Esophagus muscularis mucosa (tissue), 4 donors: Measurements from ENCODE around the gene TMEM43.

ENCODE experiments used
- CTCF ChIP-seq, 3 experiments: fragments of 200-600 bp in 2 of 3; fragments of 450-650 bp in 1 of 3; sonication (generic) in 2 of 3; IDR thresholded peaks; one replicate each; pipeline ENCODE4 v1.5.1; 2017 to 2019; ENCODE audit warnings: antibody characterized with exemption in 3 of 3, mild to moderate bottlenecking in 2 of 3, moderate library complexity in 1 of 3
- EP300 ChIP-seq: sonication (generic); formaldehyde crosslinking; IDR thresholded peaks from one replicate; pipeline ENCODE4 v1.6.1; 2017; ENCODE audit warnings: antibody characterized with exemption
- POLR2A ChIP-seq: fragments of 450-650 bp; IDR thresholded peaks from one replicate; pipeline ENCODE4 v1.6.1; 2017; ENCODE audit warnings: antibody characterized with exemption, moderate library complexity, mild to moderate bottlenecking, low read depth
- POLR2AphosphoS5 ChIP-seq, 2 donors: sonication (generic); formaldehyde crosslinking; IDR thresholded peaks; one replicate each; pipeline ENCODE4 v1.6.1; 2017; ENCODE audit warnings: antibody characterized with exemption in 2 of 2

GRCh38 chr3:14132120-14132519 is 7.3 kb downstream of the TMEM43 start:
- no peak for TF ChIP-seq POLR2A
- TF ChIP-seq CTCF (IDR thresholded peaks at IDR 0.05): no peak
- no peak for TF ChIP-seq EP300
- no peak for TF ChIP-seq POLR2AphosphoS5 (IDR thresholded peaks at IDR 0.05)
